ENCODE measurements around the gene KRTAP20-1. TPM values are rescaled to one million over a fixed set of nuclear protein-coding genes. Genes with fewer than 3 reads are reported as not detected.

The KRTAP20-1 gene
- total RNA-seq, 1 donor from 2014 or later = not detected

- no peak for TF ChIP-seq CTCF (IDR thresholded peaks at IDR 0.05; ENCODE audit: unreplicated experiment)
- H3K36me3 Mint-ChIP-seq (ENCODE audit: low read depth, unreplicated experiment) = peaks cover 9% of the 10 kb centered on the region
- DNase-seq (ENCODE audit: low spot score) = no peak
- H3K4me1 Mint-ChIP-seq (ENCODE audit: unreplicated experiment) = no peaks in the 10 kb centered on the region
- no peak within 1 kb of the TSS for H3K4me3 Mint-ChIP-seq (ENCODE audit: unreplicated experiment)
- H3K27ac Mint-ChIP-seq (ENCODE audit: unreplicated experiment) = no peak within 1 kb of the TSS
- H3K9me3 Mint-ChIP-seq (ENCODE audit: unreplicated experiment) = no peaks in the 10 kb centered on the region
- no peaks in the 10 kb centered on the region for H3K27me3 Mint-ChIP-seq (ENCODE audit: unreplicated experiment)
Measured at GRCh38 chr21:30620522-30620921, 4.3 kb downstream of the KRTAP20-1 start, which contains the start of gene KRTAP20-4. KRTAP20-4 (plus strand) TSS chr21:30620627.

GRCh38 chr21:30623362-30623761, 7.1 kb downstream of the KRTAP20-1 start:
- Mint-ChIP-seq H3K4me3 (ENCODE audit: unreplicated experiment) (no peak overlapping the region), H3K27ac (ENCODE audit: unreplicated experiment) (no peak overlapping the region), H3K36me3 (ENCODE audit: low read depth, unreplicated experiment) (peaks cover 15% of the 10 kb centered on the region), H3K9me3 (ENCODE audit: unreplicated experiment) (peaks cover 8% of the 10 kb centered on the region), H3K4me1 (ENCODE audit: unreplicated experiment) (no peaks in the 10 kb centered on the region), H3K27me3 (ENCODE audit: unreplicated experiment) (no peaks in the 10 kb centered on the region)
- TF ChIP-seq CTCF (IDR thresholded peaks at IDR 0.05; ENCODE audit: unreplicated experiment) = no peak
- DNase-seq (ENCODE audit: low spot score) = no peak

GRCh38 chr21:30625449-30626165, 9.4 kb downstream of the KRTAP20-1 start:
- TF ChIP-seq CTCF (IDR thresholded peaks at IDR 0.05; ENCODE audit: unreplicated experiment) = no peak
- H3K4me1 Mint-ChIP-seq (ENCODE audit: unreplicated experiment) = no peaks in the 10 kb centered on the region
- no peak overlapping the region for H3K27ac Mint-ChIP-seq (ENCODE audit: unreplicated experiment)
- peaks cover 8% of the 10 kb centered on the region for H3K9me3 Mint-ChIP-seq (ENCODE audit: unreplicated experiment)
- peaks cover 15% of the 10 kb centered on the region for H3K36me3 Mint-ChIP-seq (ENCODE audit: low read depth, unreplicated experiment)
- H3K4me3 Mint-ChIP-seq (ENCODE audit: unreplicated experiment) = no peak overlapping the region
- no peaks in the 10 kb centered on the region for H3K27me3 Mint-ChIP-seq (ENCODE audit: unreplicated experiment)
- DNase-seq (ENCODE audit: low spot score) = no peak

- peaks cover 8% of the 10 kb centered on the region for H3K9me3 Mint-ChIP-seq (ENCODE audit: unreplicated experiment)
- no peaks in the 10 kb centered on the region for H3K27me3 Mint-ChIP-seq (ENCODE audit: unreplicated experiment)
- H3K27ac Mint-ChIP-seq (ENCODE audit: unreplicated experiment) = no peak overlapping the region
- no peak overlapping the region for H3K4me3 Mint-ChIP-seq (ENCODE audit: unreplicated experiment)
- H3K4me1 Mint-ChIP-seq (ENCODE audit: unreplicated experiment) = no peaks in the 10 kb centered on the region
- peaks cover 15% of the 10 kb centered on the region for H3K36me3 Mint-ChIP-seq (ENCODE audit: low read depth, unreplicated experiment)
- DNase-seq (ENCODE audit: low spot score) = no peak
- no peak for TF ChIP-seq CTCF (IDR thresholded peaks at IDR 0.05; ENCODE audit: unreplicated experiment)
Measured at GRCh38 chr21:30628109-30628508, 11.9 kb downstream of the KRTAP20-1 start.

- Mint-ChIP-seq H3K36me3 (ENCODE audit: low read depth, unreplicated experiment) (peaks cover 15% of the 10 kb centered on the region), H3K27ac (ENCODE audit: unreplicated experiment) (no peak overlapping the region), H3K4me3 (ENCODE audit: unreplicated experiment) (no peak overlapping the region), H3K9me3 (ENCODE audit: unreplicated experiment) (peaks cover 8% of the 10 kb centered on the region), H3K4me1 (ENCODE audit: unreplicated experiment) (no peaks in the 10 kb centered on the region), H3K27me3 (ENCODE audit: unreplicated experiment) (no peaks in the 10 kb centered on the region)
- no peak for DNase-seq (ENCODE audit: low spot score)
- no peak for TF ChIP-seq CTCF (IDR thresholded peaks at IDR 0.05; ENCODE audit: unreplicated experiment)
Measured at GRCh38 chr21:30629200-30629599, 13.0 kb downstream of the KRTAP20-1 start.
